COLO668 (cell line): ENCODE measurements around the gene PEX11A.
A peak's percentile ranks its signal among the peaks of the same experiment; 100 is the strongest.

ENCODE experiments used
- DNase-seq: peaks from one replicate; lab custom pipeline; 2025; ENCODE audit not compliant: unreplicated experiment; lab: John Stamatoyannopoulos, UW

PEX11A gene

GRCh38 chr15:89677381-89677780 is 13.2 kb downstream of the PEX11A start:
- DNase-seq, result no peak

GRCh38 chr15:89675606-89676005 is 14.9 kb downstream of the PEX11A start:
- no peak for DNase-seq

- DNase-seq, result no peak
Measured at GRCh38 chr15:89674526-89674925, 16.0 kb downstream of the PEX11A start.

GRCh38 chr15:89673165-89673512 is 17.4 kb downstream of the PEX11A start:
- DNase-seq, result peak; percentile 41

- no peak for DNase-seq
Measured at GRCh38 chr15:89672221-89673164, 18.1 kb downstream of the PEX11A start.

GRCh38 chr15:89671687-89672086 is 18.9 kb downstream of the PEX11A start:
- DNase-seq, result no peak

- DNase-seq, result no peak
Measured at GRCh38 chr15:89670971-89671560, 19.5 kb downstream of the PEX11A start.

GRCh38 chr15:89669941-89670340 is 20.6 kb downstream of the PEX11A start:
- DNase-seq, result no peak

- DNase-seq, result no peak
Measured at GRCh38 chr15:89669309-89669865, 21.2 kb downstream of the PEX11A start.

- DNase-seq, result no peak
Measured at GRCh38 chr15:89668171-89668570, 22.4 kb downstream of the PEX11A start.

- no peak for DNase-seq
Measured at GRCh38 chr15:89667706-89667960, 22.9 kb downstream of the PEX11A start.

- DNase-seq, result no peak
Measured at GRCh38 chr15:89666858-89667705, 23.5 kb downstream of the PEX11A start.

GRCh38 chr15:89666184-89666857 is 24.2 kb downstream of the PEX11A start:
- DNase-seq, result no peak

- DNase-seq, result peak; percentile 81
Measured at GRCh38 chr15:89665449-89666181, 24.9 kb downstream of the PEX11A start.

- DNase-seq, result peak; percentile 71
Measured at GRCh38 chr15:89664441-89665350, 25.9 kb downstream of the PEX11A start.

GRCh38 chr15:89662893-89663626 is 27.5 kb downstream of the PEX11A start:
- no peak for DNase-seq

GRCh38 chr15:89660556-89660955 is 30.0 kb downstream of the PEX11A start:
- DNase-seq, result no peak

GRCh38 chr15:89659295-89659694 is 31.3 kb downstream of the PEX11A start:
- no peak for DNase-seq
